HG02938 (cell line): ENCODE measurements around the gene MS4A4A.

ENCODE experiments used
- ATAC-seq: cut with Tn5 transposase; IDR thresholded peaks from one replicate; pipeline ENCODE4 v1.9.1; 2021; ENCODE audit warnings: mild to moderate bottlenecking, moderate library complexity; ENCODE audit not compliant: unreplicated experiment

The MS4A4A gene

GRCh38 chr11:60347084-60347797 is 66.8 kb downstream of the MS4A4A start:
- no peak for ATAC-seq

DNA sequence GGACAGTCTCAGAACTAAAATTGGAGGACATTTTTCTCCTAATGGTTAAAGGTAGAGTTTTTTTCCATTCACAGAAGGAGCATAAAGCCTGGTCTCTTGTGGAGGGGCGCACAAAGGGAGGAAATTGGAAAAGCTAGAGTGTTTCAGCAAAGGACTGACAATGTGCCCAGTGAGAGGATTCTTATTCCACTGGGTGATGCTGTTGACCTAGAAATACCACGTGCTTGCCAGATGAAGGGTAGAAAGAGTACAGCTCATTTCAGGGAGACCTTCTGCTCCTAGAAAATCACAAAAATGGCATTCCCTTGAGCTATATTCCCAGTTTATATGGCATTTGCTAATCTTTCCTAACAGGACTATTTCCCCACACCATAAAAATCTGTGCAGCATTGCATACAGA is 67.7 kb downstream of the MS4A4A start:
- ATAC-seq: no peak

DNA sequence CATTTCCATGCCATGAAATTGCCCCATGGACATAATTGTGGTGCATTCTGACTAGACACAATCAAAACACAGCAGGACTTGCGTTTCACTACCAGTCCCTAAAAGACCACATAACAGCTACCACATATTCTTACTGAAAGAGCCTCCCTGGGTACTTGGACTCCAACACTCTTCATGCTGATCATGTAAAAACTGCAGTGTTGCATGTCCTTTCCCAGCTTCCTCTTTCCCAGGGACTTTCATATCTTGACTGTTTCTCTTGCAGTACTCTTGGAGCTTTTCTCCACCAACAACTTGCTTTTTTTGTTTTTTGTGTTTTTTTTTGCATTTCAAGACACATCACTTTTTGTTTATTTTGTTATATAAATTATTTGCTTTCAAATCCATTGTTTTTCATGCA is 69.5 kb downstream of the MS4A4A start:
- no peak for ATAC-seq

GRCh38 chr11:60357771-60358170 is 77.3 kb downstream of the MS4A4A start:
- no peak for ATAC-seq
